ENCODE data around the gene TMIGD3. TPM values are rescaled to one million over a fixed set of nuclear protein-coding genes. Genes with fewer than 3 reads are reported as not detected.

Gene TMIGD3
- polyA plus RNA-seq, 4 donors = 0.72 to 6.2 (median 2.4) TPM

DNA sequence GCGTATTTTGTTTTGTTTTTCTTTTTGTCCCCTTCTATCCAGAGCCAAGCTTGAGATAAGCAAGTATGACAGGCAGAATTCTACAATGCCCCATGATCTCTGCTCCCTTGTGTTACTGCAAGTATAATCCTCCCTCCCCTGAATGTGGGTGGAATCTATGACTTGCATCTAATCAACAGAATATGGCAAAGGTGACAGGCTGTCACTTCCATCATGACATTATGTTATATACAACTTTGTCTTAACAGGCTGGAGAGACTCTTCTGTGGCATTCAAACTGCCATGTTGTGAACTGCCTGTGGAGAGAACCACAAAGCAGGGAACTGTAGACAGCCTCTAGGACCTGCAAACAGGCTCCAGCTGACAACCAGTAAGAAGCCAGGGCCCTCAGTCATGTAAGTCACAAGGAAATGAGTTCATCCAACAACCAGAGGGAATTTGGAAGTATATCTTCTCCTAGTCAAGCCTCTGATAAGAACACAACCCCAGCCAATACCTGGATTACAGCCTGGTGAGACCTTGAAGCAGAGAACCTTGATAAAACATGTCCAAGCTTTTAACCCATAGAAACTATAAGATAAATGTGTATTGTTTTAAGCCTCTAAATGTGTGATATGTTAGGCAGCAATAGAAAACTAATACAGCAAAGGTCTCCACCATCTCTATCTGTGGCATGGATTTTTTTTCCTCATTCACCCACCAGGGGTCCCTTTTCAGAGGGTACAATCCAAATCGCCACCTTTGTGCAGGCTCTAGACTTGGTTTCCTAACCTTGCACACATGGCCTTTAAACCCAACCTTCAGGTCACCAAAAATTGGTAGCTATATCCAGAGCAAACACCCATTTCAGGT, 35.3 kb downstream of the TMIGD3 start:
- Histone ChIP-seq H3K27me3 (ENCODE audit: control insufficient read depth in 3 of 3, insufficient read depth in 3 of 3, low read length in 3 of 3) (no peaks in the 10 kb centered on the region), H3K4me1 (ENCODE audit: control insufficient read depth in 3 of 3, insufficient read depth in 2 of 3, low read depth in 1 of 3, low read length in 2 of 3) (peaks cover 0 to 7% (median 0%) of the 10 kb centered on the region in 3 donors), H3K9me3 (ENCODE audit: control insufficient read depth in 2 of 2, insufficient read depth in 1 of 2, low read depth in 1 of 2, low read length in 1 of 2) (no peaks in the 10 kb centered on the region), H3K27ac (ENCODE audit: low read depth in 1 of 3, low read length in 2 of 3) (no peak overlapping the region), H3K4me3 (ENCODE audit: low read depth in 1 of 3, low read length in 3 of 3) (no peak overlapping the region), H3K36me3 (ENCODE audit: control insufficient read depth in 3 of 3, insufficient read depth in 2 of 3, low read depth in 1 of 3, low read length in 3 of 3) (peaks cover 3 to 6% (median 5%) of the 10 kb centered on the region in 3 donors)
- no peak for FAIRE-seq
- WGBS, 3 donors = 91 to 100% (median 95%) methylated on average over 2 of the region's 2 CpGs
- DNase-seq = no peak

DNA sequence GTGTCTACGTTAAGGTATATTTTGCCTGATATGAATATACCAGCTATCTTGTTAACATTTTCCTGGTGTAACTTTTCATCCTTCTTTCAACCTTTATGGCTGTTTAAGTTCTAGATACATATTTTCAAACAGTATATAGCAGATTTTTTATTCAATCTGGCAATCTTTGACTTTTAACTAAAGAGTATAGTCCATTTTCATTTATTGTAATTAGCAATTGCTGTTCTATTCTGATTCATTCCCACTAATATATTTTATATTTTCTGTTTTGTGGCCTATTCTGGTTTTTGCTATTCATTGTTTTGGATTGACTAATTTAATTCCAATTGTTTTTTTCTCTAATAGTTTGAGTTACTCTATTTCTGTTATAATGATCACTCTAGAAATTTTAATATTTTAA, 37.0 kb downstream of the TMIGD3 start:
- Histone ChIP-seq H3K4me1 (ENCODE audit: control insufficient read depth in 3 of 3, insufficient read depth in 2 of 3, low read depth in 1 of 3, low read length in 2 of 3) (peaks cover 0 to 12% (median 0%) of the 10 kb centered on the region in 3 donors), H3K27ac (ENCODE audit: low read depth in 1 of 3, low read length in 2 of 3) (no peak overlapping the region), H3K4me3 (ENCODE audit: low read depth in 1 of 3, low read length in 3 of 3) (no peak overlapping the region), H3K9me3 (ENCODE audit: control insufficient read depth in 2 of 2, insufficient read depth in 1 of 2, low read depth in 1 of 2, low read length in 1 of 2) (no peaks in the 10 kb centered on the region), H3K27me3 (ENCODE audit: control insufficient read depth in 3 of 3, insufficient read depth in 3 of 3, low read length in 3 of 3) (no peaks in the 10 kb centered on the region), H3K36me3 (ENCODE audit: control insufficient read depth in 3 of 3, insufficient read depth in 2 of 3, low read depth in 1 of 3, low read length in 3 of 3) (peaks cover 3 to 11% (median 5%) of the 10 kb centered on the region in 3 donors)
- DNase-seq (no peak), FAIRE-seq (no peak)
- WGBS, 3 donors = 0% methylated on average over 1 of the region's 1 CpG

DNA sequence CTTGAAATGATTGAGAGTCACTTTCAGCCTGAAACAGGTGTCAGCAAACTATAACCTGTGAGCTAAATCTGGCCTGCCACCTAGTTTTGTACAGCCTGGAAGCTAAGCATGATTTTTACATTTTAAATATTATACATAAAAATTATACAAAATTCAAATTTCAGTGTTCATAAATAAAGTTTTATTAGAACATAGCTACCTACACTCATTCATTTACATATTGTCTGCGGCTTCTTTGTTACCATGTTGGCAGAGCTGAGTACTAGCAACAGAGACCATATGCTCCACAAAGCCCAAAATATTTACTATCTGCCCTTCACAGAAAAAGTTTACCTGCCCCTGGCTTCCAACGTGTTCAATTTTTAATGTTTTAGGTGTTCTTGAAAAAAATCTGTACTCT, 37.7 kb downstream of the TMIGD3 start:
- H3K9me3 ChIP-seq (ENCODE audit: control insufficient read depth in 2 of 2, insufficient read depth in 1 of 2, low read depth in 1 of 2, low read length in 1 of 2) = no peaks in the 10 kb centered on the region
- no peak overlapping the region for H3K27ac ChIP-seq (ENCODE audit: low read depth in 1 of 3, low read length in 2 of 3)
- H3K4me1 ChIP-seq (ENCODE audit: control insufficient read depth in 3 of 3, insufficient read depth in 2 of 3, low read depth in 1 of 3, low read length in 2 of 3) = peaks cover 0 to 12% (median 0%) of the 10 kb centered on the region in 3 donors
- 94 to 97% (median 95%) methylated on average over 2 of the region's 2 CpGs for WGBS, 3 donors
- no peak overlapping the region for H3K4me3 ChIP-seq (ENCODE audit: low read depth in 1 of 3, low read length in 3 of 3)
- peaks cover 3 to 12% (median 7%) of the 10 kb centered on the region in 3 donors for H3K36me3 ChIP-seq (ENCODE audit: control insufficient read depth in 3 of 3, insufficient read depth in 2 of 3, low read depth in 1 of 3, low read length in 3 of 3)
- DNase-seq = no peak
- no peak for FAIRE-seq
- no peaks in the 10 kb centered on the region for H3K27me3 ChIP-seq (ENCODE audit: control insufficient read depth in 3 of 3, insufficient read depth in 3 of 3, low read length in 3 of 3)

- Histone ChIP-seq H3K27me3 (ENCODE audit: control insufficient read depth in 3 of 3, insufficient read depth in 3 of 3, low read length in 3 of 3) (no peaks in the 10 kb centered on the region), H3K4me3 (ENCODE audit: low read depth in 1 of 3, low read length in 3 of 3) (no peak overlapping the region), H3K9me3 (ENCODE audit: control insufficient read depth in 2 of 2, insufficient read depth in 1 of 2, low read depth in 1 of 2, low read length in 1 of 2) (no peaks in the 10 kb centered on the region), H3K4me1 (ENCODE audit: control insufficient read depth in 3 of 3, insufficient read depth in 2 of 3, low read depth in 1 of 3, low read length in 2 of 3) (peaks cover 0 to 12% (median 0%) of the 10 kb centered on the region in 3 donors), H3K36me3 (ENCODE audit: control insufficient read depth in 3 of 3, insufficient read depth in 2 of 3, low read depth in 1 of 3, low read length in 3 of 3) (peaks cover 7 to 19% (median 11%) of the 10 kb centered on the region in 3 donors), H3K27ac (ENCODE audit: low read depth in 1 of 3, low read length in 2 of 3) (peak overlapping the region in 1 of 3 donors; percentile 31)
- DNase-seq (peak in 1 of 2 donors; percentile 28), FAIRE-seq (no peak)
- WGBS, 3 donors = 53 to 68% (median 67%) methylated on average over 4 of the region's 4 CpGs
These were observed 40.3 kb downstream of the TMIGD3 start for GRCh38 chr1:111463029-111463683.

DNA sequence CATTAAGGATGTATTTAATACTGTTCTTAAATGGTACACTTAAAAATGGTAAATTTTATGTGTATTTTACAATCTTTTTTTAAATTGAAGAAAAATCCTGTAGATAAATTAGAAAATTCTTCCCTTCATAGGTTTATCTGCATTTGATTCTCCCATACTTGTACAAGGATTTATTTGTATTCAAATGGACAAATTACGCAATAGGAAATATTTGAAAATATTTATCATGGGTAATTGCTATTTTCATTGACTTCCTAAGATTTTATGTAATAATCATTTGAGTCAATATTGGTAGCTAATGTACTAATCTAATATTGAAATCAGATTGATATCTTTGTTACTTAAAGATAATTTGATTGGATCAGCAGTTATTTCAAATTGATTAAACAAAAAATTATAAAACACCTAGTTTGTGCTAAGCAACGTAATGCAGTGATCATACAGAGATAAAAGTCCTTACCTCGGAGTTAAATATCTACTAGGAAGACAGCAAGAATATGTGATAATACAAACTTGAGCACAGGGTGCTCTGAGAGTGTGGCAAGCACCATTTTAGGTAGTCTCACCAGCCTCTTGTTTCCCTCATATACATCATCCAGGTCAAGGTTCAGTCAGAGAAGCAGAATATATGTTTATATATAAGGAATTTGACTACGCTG, 40.9 kb downstream of the TMIGD3 start:
- FAIRE-seq (no peak), DNase-seq (no peak)
- WGBS, 3 donors = 77 to 81% (median 78%) methylated on average over 4 of the region's 4 CpGs
- Histone ChIP-seq H3K27me3 (ENCODE audit: control insufficient read depth in 3 of 3, insufficient read depth in 3 of 3, low read length in 3 of 3) (no peaks in the 10 kb centered on the region), H3K36me3 (ENCODE audit: control insufficient read depth in 3 of 3, insufficient read depth in 2 of 3, low read depth in 1 of 3, low read length in 3 of 3) (peaks cover 7 to 19% (median 13%) of the 10 kb centered on the region in 3 donors), H3K27ac (ENCODE audit: low read depth in 1 of 3, low read length in 2 of 3) (peak overlapping the region in 1 of 3 donors; percentile 31), H3K4me3 (ENCODE audit: low read depth in 1 of 3, low read length in 3 of 3) (no peak overlapping the region), H3K9me3 (ENCODE audit: control insufficient read depth in 2 of 2, insufficient read depth in 1 of 2, low read depth in 1 of 2, low read length in 1 of 2) (no peaks in the 10 kb centered on the region), H3K4me1 (ENCODE audit: control insufficient read depth in 3 of 3, insufficient read depth in 2 of 3, low read depth in 1 of 3, low read length in 2 of 3) (peaks cover 0 to 8% (median 0%) of the 10 kb centered on the region in 3 donors)

DNA sequence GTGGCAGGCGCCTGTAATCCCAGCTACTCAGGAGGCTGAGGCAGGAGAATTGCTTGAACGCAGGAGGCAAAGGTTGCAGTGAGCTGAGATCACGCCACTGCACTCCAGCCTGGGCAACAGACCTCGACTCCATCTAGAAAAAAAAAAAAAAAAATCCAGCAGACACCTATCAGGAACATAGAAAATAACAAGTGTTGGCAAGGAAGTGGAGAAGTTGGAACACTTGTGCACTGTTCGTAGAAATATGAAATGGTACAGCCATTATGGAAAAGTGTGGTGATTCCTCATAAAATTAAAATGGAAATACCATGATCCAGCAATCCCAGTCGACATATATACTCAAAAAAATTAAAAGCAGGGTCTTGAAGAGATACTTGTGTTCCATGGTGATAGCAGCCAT, 41.7 kb downstream of the TMIGD3 start:
- peaks cover 4 to 19% (median 14%) of the 10 kb centered on the region in 3 donors for H3K36me3 ChIP-seq (ENCODE audit: control insufficient read depth in 3 of 3, insufficient read depth in 2 of 3, low read depth in 1 of 3, low read length in 3 of 3)
- no peak overlapping the region for H3K4me3 ChIP-seq (ENCODE audit: low read depth in 1 of 3, low read length in 3 of 3)
- DNase-seq (no peak), FAIRE-seq (no peak)
- peaks cover 0 to 6% (median 0%) of the 10 kb centered on the region in 3 donors for H3K4me1 ChIP-seq (ENCODE audit: control insufficient read depth in 3 of 3, insufficient read depth in 2 of 3, low read depth in 1 of 3, low read length in 2 of 3)
- no peaks in the 10 kb centered on the region for H3K9me3 ChIP-seq (ENCODE audit: control insufficient read depth in 2 of 2, insufficient read depth in 1 of 2, low read depth in 1 of 2, low read length in 1 of 2)
- 95 to 97% (median 97%) methylated on average over 6 of the region's 6 CpGs for WGBS, 3 donors
- no peak overlapping the region for H3K27ac ChIP-seq (ENCODE audit: low read depth in 1 of 3, low read length in 2 of 3)
- no peaks in the 10 kb centered on the region for H3K27me3 ChIP-seq (ENCODE audit: control insufficient read depth in 3 of 3, insufficient read depth in 3 of 3, low read length in 3 of 3)

DNA sequence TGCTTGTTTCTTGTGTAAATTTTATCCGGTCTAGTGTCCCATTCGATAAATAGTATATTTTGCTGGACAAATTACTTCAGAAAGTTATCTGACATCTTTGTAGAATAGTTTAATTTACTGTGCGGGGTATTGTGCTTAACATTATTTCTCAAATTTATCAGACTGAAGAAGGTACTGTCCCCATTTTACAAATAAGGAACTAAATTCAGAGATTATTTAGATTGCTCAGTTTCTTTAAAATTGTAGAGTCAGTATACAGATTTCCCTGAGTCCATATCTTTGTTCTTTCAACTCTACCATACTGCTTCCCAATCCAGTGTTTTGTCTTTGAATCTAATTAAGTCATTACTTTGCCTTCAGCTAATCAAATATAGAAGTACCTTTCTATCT, 47.8 kb downstream of the TMIGD3 start:
- DNase-seq (no peak), FAIRE-seq (no peak)
- H3K27ac ChIP-seq (ENCODE audit: low read depth in 1 of 3, low read length in 2 of 3) = no peak overlapping the region
- H3K4me3 ChIP-seq (ENCODE audit: low read depth in 1 of 3, low read length in 3 of 3) = no peak overlapping the region
- peaks cover 4 to 19% (median 18%) of the 10 kb centered on the region in 3 donors for H3K36me3 ChIP-seq (ENCODE audit: control insufficient read depth in 3 of 3, insufficient read depth in 2 of 3, low read depth in 1 of 3, low read length in 3 of 3)
- no peaks in the 10 kb centered on the region for H3K27me3 ChIP-seq (ENCODE audit: control insufficient read depth in 3 of 3, insufficient read depth in 3 of 3, low read length in 3 of 3)
- peaks cover 2 to 6% (median 3%) of the 10 kb centered on the region in 3 donors for H3K4me1 ChIP-seq (ENCODE audit: control insufficient read depth in 3 of 3, insufficient read depth in 2 of 3, low read depth in 1 of 3, low read length in 2 of 3)
- WGBS, 3 donors = 91 to 94% (median 92%) methylated on average over 3 of the region's 3 CpGs
- H3K9me3 ChIP-seq (ENCODE audit: control insufficient read depth in 2 of 2, insufficient read depth in 1 of 2, low read depth in 1 of 2, low read length in 1 of 2) = no peaks in the 10 kb centered on the region
